ENCODE data around the gene ALOX12.

Gene ALOX12

DNA sequence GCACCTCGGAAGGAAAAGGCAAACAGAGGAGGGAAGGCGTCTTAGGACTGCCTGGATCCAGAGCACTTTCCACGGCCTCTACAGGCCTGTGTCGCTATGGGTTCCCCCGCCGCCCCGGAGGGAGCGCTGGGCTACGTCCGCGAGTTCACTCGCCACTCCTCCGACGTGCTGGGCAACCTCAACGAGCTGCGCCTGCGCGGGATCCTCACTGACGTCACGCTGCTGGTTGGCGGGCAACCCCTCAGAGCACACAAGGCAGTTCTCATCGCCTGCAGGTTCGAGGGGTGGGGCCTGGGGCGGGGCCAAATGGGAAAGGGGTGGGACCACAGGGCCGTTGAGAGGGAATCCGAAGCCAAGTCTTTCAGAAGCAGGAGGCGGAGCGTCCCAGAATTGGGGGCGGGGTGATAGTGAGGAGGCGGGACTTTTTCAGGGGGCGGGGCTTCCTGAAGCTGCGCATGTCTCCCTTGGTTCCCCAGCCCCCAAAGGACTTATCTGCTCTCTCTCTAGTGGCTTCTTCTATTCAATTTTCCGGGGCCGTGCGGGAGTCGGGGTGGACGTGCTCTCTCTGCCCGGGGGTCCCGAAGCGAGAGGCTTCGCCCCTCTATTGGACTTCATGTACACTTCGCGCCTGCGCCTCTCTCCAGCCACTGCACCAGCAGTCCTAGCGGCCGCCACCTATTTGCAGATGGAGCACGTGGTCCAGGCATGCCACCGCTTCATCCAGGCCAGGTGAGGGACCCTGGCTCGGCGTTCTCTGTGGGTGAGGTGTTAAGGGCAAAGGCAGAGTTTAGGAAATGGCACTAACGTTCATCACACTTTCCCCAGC is 27.9 kb downstream of the ALOX12 start:
- peak; percentile 91 for DNase-seq

- DNase-seq = no peak
These were observed 28.5 kb downstream of the ALOX12 start for GRCh38 chr17:7024402-7024785.

DNA sequence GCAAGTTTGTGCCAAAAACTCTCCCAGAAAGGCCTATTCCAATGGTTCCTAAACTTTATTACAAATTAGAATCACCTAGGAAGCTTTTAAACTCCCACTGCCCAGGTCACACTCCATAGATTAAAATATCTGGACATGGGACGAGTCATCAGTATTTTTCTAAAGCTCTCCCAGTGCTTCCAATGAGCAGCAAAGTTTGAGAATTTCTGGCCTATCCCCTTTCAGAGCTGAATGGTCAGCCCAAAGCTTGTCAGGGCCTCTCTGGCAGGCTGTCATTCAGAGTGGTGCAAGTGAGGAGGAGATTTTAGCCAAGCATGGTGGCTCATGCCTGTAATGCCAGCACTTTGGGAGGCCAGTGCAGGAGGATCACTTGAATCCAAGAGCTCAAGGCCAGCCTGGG is 29.4 kb downstream of the ALOX12 start:
- DNase-seq = no peak

GRCh38 chr17:7026471-7027115 is 30.7 kb downstream of the ALOX12 start:
- no peak for DNase-seq

DNA sequence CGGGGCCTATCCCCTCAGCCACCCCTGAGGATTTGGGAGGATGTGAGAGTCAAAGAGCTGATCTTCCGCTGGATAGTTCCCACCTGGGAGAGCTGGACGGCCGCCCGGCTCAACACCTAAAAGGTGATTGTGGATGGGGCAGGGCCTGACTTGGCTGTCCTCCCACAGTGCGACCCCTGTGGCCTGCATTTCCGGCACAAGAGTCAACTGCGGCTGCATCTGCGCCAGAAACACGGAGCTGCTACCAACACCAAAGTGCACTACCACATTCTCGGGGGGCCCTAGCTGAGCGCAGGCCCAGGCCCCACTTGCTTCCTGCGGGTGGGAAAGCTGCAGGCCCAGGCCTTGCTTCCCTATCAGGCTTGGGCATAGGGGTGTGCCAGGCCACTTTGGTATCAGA is 31.5 kb downstream of the ALOX12 start:
- DNase-seq = no peak

DNA sequence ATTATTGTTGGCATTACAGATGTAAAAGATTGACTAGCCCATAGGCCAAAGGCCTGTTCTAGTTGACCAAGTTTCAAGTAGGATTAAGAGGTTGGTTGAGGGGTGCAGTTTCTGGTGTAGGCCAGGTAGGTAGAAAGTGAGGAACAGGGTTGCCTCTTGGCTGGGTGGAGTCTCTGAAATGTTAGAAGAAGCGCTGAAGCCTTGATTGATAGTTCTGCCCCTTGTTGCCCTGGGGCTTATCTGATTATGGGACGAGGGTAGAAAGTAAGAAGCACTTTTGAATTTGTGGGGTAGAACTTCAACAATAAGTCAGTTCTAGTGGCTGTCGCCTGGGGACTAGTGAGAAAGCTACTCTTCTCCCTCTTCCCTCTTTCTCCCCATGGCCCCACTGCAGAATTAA is 33.2 kb downstream of the ALOX12 start:
- DNase-seq = no peak

- DNase-seq = peak; percentile 35
These were observed 33.8 kb downstream of the ALOX12 start for GRCh38 chr17:7029659-7030058.

GRCh38 chr17:7034955-7035590 is 39.2 kb downstream of the ALOX12 start:
- no peak for DNase-seq

DNA sequence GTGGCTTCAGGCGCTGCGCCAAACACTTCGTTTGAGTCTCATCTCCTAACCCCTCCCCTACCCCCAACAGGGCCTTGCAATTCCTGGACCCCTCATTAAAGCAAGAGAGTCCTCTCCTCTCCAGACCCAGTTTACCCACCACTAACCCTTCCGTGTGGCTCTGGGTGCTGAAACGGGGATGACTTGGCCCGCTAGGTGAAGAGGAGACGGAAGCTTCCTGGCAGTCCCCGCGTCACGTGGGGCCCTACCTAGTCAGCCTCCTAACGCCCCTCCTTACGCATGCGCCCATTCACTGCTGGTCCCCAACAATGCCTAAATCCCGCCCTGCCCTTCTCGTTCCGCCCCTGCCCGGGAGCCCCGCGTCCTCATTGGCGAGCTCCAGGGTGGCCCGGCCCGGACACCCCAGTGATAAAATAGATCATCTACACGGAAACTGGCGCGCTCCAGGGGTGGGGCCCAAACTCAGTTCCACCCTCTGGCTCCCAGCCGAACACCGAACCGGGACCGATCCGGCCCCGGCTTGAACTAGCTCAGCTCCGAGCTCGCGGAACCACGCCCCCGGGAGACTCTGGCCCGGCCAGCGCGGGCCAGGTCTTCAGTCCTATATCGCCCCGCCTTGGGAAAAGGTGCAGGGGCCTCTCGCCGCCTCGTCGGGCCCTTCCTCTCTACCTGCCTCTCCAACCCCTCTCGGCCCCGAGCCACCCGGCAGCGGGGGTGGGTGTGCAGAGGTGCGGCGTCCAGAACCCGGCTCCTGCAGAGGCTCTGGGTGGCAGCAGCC is 39.9 kb downstream of the ALOX12 start, which contains the start of gene SLC16A13:
SLC16A13 (plus strand) TSS at position 425 of the 778 bp plus-strand sequence. CDS start 368 bp downstream, outside the sequence.
- DNase-seq = peak; percentile 95

GRCh38 chr17:7038025-7038862 is 42.4 kb downstream of the ALOX12 start:
- no peak for DNase-seq

- DNase-seq = no peak
These were observed 44.0 kb downstream of the ALOX12 start for GRCh38 chr17:7039832-7040231.

GRCh38 chr17:7041607-7042500 is 46.0 kb downstream of the ALOX12 start:
- no peak for DNase-seq

- DNase-seq = peak; percentile 29
These were observed 46.8 kb downstream of the ALOX12 start for GRCh38 chr17:7042501-7043181.

DNA sequence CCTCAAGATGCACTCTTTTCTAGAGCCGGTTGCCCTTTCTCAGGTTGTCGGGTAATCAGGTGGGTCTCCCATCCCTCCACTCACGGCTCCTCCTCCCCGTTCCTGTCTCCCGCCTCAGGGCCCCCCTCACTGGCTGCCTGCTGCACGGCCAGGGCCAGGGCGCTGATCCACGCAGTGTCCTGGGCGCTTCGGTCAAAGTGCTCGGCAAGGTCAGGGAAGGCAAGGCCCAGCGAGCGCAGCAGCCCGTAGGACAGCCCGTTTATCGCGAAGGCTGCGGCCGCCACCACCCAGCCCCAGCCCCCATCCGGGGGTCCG is 47.3 kb downstream of the ALOX12 start:
- DNase-seq = no peak

DNA sequence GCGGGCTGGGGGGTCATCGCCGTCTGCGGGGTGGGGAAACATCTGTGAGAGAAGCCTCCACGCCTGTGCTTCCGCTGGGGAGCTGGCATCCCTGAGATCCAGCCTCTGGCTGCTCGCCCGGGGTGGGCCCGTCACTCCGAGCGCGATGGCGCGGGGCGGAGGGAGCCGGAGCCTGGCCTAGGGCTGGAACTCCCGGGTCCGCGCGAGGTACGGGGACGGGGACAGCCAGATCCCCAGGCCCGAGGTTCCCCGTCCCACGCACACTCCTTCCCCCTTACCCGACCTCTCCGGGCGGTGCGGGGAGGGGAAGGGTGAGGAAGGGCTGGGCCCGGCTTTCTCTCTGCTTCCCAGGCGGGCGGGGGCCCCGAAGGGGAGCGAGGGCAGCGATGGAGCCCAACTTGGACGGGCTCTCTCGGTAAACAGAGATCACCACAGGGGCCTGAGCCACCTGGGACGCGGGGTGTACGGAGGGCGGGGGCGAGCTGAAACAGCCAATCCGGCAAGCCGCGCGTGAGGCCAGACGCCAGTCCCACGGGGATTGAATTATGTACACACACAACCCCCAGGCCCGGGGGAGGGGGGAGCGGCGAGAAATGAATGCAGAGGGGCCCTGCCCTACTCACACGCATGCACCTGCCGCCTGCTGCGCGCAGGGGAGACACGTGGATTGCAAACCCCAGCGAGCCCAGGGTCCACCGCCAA is 47.8 kb downstream of the ALOX12 start, which contains the start of gene SLC16A11:
SLC16A11 (minus strand) TSS at position 596 of the 702 bp plus-strand sequence; CDS start at position 17, 579 bp downstream.
- no peak for DNase-seq

DNA sequence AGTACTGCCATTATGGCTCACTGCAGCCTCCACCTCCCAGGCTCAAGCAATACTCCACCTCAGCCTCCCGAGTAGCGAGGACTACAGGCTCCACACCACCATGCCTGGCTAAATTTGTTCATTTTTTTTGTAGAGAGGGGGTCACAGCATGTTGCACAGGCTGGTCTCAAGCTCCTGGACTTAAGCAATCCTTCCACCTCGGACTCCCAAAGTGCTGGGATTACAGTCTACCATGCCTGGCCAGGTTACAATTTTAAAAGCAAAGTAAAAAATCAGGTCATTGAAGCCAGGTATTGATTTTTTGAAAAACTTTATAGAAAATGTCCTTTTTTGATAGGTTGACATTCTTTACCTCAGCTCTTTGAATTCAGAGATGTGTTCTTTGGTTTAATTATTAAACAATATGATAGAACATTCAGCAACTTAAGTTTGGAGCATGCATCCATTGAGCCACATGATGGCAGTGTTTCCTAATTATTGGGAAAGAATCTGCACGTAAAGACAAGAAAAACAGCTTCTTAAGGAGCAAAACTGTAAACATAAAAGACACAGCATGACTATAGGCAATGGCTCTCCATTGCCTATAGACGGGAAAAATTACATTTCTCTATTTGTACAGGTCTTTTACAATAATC is 49.8 kb downstream of the ALOX12 start:
- peak; percentile 41 for DNase-seq

- no peak for DNase-seq
These were observed 50.4 kb downstream of the ALOX12 start for GRCh38 chr17:7046127-7046724.

DNA sequence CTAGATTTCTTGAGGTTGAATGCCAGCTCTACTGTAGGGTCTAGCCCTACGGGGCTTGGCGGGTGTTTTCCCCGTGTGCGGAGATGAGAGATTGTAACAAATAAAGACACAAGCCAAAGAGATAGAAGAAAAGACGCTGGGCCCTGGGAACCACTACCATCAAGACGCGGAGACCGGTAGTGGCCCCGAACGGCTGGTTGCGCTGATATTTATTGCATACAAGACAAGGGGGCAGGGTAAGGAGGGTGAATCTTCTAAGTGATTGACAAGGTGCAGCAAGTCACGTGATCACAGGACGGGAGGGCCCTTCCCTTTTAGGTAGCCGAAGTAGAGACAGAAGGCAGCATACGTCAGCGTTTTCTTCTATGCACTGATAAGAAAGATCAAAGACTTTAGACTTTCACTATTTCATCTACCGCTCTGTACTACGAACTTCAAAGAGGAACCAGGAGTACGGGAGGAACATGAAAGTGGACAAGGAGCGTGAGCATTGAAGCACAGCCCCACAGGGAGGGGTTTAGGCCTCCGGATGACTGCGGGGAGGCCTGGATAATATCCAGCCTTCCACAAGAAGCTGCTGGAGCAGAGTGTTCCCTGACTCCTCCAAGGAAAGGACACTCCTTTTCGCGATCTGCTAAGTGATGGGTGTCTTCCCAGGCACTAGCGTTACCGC is 51.0 kb downstream of the ALOX12 start:
- DNase-seq = peak; percentile 58

All from activated T-cell treated with anti-CD3 and anti-CD28 coated beads for 4 hours (primary cell).